C4-2B (cell line): ENCODE measurements around the gene CDK13.

Experiments used
- ZFX ChIP-seq: fragments of 450-650 bp; IDR thresholded peaks from 2 replicates; pipeline ENCODE4 v1.6.1; 2017
- TF ChIP-seq, protein P1 (sequence below): fragments of 450-650 bp; conservative IDR thresholded peaks from 2 replicates; pipeline ENCODE4 v1.5.1; 2017; ENCODE audit warnings: mild to moderate bottlenecking

DNA sequence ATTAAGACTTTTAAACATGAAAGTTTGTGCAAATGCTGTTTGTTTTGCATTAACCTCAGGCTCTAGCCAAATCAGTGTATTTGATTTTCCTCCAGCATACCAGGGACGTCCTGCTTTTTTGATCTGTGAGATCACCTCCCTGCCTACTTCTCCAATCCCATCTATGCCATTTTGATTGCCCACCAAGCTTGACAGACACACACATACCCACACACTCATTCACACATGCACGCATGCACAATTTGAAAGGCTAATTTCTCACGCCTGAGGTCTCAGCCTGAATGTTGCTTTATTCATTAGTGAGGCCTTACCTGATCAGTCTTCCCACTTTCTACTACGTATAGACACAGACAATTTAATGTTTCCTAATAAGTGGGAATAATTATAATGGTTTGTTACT lies 53.5 kb downstream of the CDK13 start:
- TF ChIP-seq, protein P1, sequence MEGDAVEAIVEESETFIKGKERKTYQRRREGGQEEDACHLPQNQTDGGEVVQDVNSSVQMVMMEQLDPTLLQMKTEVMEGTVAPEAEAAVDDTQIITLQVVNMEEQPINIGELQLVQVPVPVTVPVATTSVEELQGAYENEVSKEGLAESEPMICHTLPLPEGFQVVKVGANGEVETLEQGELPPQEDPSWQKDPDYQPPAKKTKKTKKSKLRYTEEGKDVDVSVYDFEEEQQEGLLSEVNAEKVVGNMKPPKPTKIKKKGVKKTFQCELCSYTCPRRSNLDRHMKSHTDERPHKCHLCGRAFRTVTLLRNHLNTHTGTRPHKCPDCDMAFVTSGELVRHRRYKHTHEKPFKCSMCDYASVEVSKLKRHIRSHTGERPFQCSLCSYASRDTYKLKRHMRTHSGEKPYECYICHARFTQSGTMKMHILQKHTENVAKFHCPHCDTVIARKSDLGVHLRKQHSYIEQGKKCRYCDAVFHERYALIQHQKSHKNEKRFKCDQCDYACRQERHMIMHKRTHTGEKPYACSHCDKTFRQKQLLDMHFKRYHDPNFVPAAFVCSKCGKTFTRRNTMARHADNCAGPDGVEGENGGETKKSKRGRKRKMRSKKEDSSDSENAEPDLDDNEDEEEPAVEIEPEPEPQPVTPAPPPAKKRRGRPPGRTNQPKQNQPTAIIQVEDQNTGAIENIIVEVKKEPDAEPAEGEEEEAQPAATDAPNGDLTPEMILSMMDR = no peak
- no peak for TF ChIP-seq ZFX
